Neural progenitor cell (in vitro differentiated cells): ENCODE measurements around the gene PCGF3. TPM values are rescaled to one million over a fixed set of nuclear protein-coding genes. Genes with fewer than 3 reads are reported as not detected.
A peak's percentile ranks its signal among the peaks of the same experiment; 100 is the strongest.

Experiments used
- DNase-seq: peaks from one replicate; pipeline ENCODE4 v3.0.0-alpha.2; 2016; ENCODE audit warnings: low spot score
- H2AFZ ChIP-seq: fragments of 200-600 bp; sonication (generic); replicated peaks from 2 replicates; pipeline ENCODE4 v1.6.1; 2016; ENCODE audit warnings: antibody characterized with exemption
- H3F3A ChIP-seq: fragments of 200-600 bp; sonication (generic); 2 replicates; pipeline ENCODE4 v1.6.1; 2016; ENCODE audit warnings: antibody characterized with exemption, low read depth
- H3K27ac ChIP-seq: fragments of 200-600 bp; sonication (generic); 2 replicates; pipeline ENCODE4 v1.5.1; 2016; ENCODE audit warnings: mild to moderate bottlenecking
- H3K27me3 ChIP-seq: fragments of 200-600 bp; sonication (generic); 2 replicates; pipeline ENCODE4 v1.6.1; 2016; ENCODE audit warnings: mild to moderate bottlenecking, moderate library complexity
- H3K36me3 ChIP-seq: fragments of 200-600 bp; sonication (generic); 2 replicates; pipeline ENCODE4 v1.5.1; 2016
- H3K4me1 ChIP-seq: fragments of 200-600 bp; sonication (generic); 2 replicates; pipeline ENCODE4 v1.6.1; 2016; ENCODE audit warnings: mixed run types
- H3K4me2 ChIP-seq: fragments of 200-600 bp; sonication (generic); 2 replicates; pipeline ENCODE4 v1.6.1; 2016
- H3K4me3 ChIP-seq: fragments of 200-600 bp; sonication (generic); 2 replicates; pipeline ENCODE4 v1.5.1; 2016
- H3K79me2 ChIP-seq: fragments of 200-600 bp; sonication (generic); 2 replicates; pipeline ENCODE4 v1.6.1; 2016; ENCODE audit warnings: low read depth
- H3K9ac ChIP-seq: fragments of 200-600 bp; sonication (generic); 2 replicates; pipeline ENCODE4 v1.6.1; 2016
- H3K9me3 ChIP-seq: fragments of 200-600 bp; sonication (generic); 2 replicates; pipeline ENCODE4 v1.5.1; 2016; ENCODE audit warnings: low read depth
- H4K20me1 ChIP-seq: fragments of 200-600 bp; sonication (generic); 2 replicates; pipeline ENCODE4 v1.6.1; 2016; ENCODE audit warnings: low read depth
- H3K27ac Mint-ChIP-seq: 3 replicates; pipeline ENCODE4 v1.8.0; 2021; ENCODE audit warnings: mixed read lengths
- H3K27me3 Mint-ChIP-seq: 2 replicates; pipeline ENCODE4 v1.8.0; 2022; ENCODE audit warnings: low read depth, mild to moderate bottlenecking, inconsistent platforms, moderate library complexity, mixed read lengths; ENCODE audit not compliant: insufficient read depth
- H3K36me3 Mint-ChIP-seq: 3 replicates; pipeline ENCODE4 v1.8.0; 2021; ENCODE audit warnings: mixed read lengths
- H3K4me1 Mint-ChIP-seq: 3 replicates; pipeline ENCODE4 v1.8.0; 2021; ENCODE audit warnings: mixed read lengths
- H3K4me3 Mint-ChIP-seq: 3 replicates; pipeline ENCODE4 v1.8.0; 2021; ENCODE audit warnings: mild to moderate bottlenecking, moderate library complexity, mixed read lengths
- H3K9me3 Mint-ChIP-seq: 3 replicates; pipeline ENCODE4 v1.8.0; 2020; ENCODE audit warnings: mixed read lengths
- EZH2 ChIP-seq: fragments of 200-600 bp; sonication (generic); IDR thresholded peaks from 2 replicates; pipeline ENCODE4 v1.6.1; 2017; ENCODE audit warnings: antibody characterized with exemption, mild to moderate bottlenecking, moderate library complexity
- EZH2phosphoT487 ChIP-seq: fragments of 200-600 bp; sonication (generic); IDR thresholded peaks from 2 replicates; pipeline ENCODE4 v1.6.1; 2017; ENCODE audit warnings: antibody characterized with exemption
- total RNA-seq: library from RNA; depleted of rRNA; stranded (reverse); fragments of >200 nt; gene quantifications from 2 replicates; pipeline ENCODE4 v1.2.3, GENCODE V29; 2015; ENCODE audit warnings: low replicate concordance
- TF ChIP-seq, protein P1 (sequence below): fragments of 200-600 bp; sonication (generic); IDR thresholded peaks from 2 replicates; pipeline ENCODE4 v1.5.1; 2017; ENCODE audit warnings: antibody characterized with exemption, mild to moderate bottlenecking

Gene PCGF3, protein sequence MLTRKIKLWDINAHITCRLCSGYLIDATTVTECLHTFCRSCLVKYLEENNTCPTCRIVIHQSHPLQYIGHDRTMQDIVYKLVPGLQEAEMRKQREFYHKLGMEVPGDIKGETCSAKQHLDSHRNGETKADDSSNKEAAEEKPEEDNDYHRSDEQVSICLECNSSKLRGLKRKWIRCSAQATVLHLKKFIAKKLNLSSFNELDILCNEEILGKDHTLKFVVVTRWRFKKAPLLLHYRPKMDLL
- 44.7 and 59.1 TPM in 2 replicates for total RNA-seq

DNA sequence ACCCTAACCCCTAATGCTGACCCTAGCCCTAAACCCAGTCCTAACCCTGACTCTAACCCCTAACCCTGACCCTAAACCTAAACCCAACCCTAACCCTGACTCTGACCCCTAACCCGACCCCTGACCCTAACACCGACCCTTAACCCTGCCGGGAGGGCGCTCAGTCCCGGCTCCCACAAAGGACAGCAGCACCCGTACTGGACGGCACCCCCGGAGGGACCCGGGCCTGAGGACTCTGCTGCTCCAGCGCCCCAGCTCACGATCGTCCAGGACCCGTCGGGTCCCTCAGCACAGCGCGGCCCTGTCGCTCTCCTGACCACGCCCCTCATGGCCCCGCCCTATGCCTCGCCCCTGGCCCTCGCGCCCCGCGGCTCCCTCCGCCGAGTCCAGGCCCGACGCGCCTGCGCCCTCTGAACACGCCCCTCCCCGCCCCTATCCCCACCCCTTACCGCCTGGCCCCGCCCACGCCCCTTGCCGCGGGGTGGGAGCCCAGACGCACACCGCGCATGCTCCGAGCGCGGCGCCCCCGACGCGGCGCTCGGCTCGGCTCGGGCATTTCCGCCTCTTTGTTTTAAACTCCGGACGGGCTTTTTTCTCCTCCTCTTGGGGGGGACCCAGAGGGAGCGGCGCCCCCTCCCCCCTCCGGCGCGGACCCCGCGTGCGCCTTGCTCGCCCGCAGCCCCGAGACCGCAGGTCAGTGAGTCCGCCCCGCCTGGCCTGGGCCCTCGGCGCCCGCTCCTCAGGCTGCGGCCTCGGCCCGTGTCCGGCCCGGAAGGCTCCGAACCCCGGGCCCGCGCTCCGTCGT lies at the start of gene PCGF3:
PCGF3 (plus strand) TSS at position 555 of the 805 bp plus-strand sequence. CDS start 27,849 bp downstream, outside the sequence.
- peaks cover 19% of the 10 kb centered on the region for H3K36me3 Mint-ChIP-seq
- Histone ChIP-seq H3K4me1 (peaks cover 9% of the 10 kb centered on the region), H3K4me2 (peak within 1 kb of the TSS; percentile 79), H3K79me2 (peaks cover 48% of the 10 kb centered on the region), H3K27me3 (peaks cover 15% of the 10 kb centered on the region), H2AFZ (peak within 1 kb of the TSS; percentile 83), H3K4me3 (peak within 1 kb of the TSS; percentile 89), H3K36me3 (no peaks in the 10 kb centered on the region), H3K27ac (peak within 1 kb of the TSS; percentile 54), H4K20me1 (peaks cover 38% of the 10 kb centered on the region), H3K9me3 (no peaks in the 10 kb centered on the region), H3K9ac (peak within 1 kb of the TSS; percentile 100), H3F3A (peaks cover 4% of the 10 kb centered on the region)
- peaks cover 18% of the 10 kb centered on the region for H3K9me3 Mint-ChIP-seq
- H3K4me1 Mint-ChIP-seq: peaks cover 7% of the 10 kb centered on the region
- no peak for TF ChIP-seq EZH2phosphoT487
- TF ChIP-seq EZH2: no peak
- TF ChIP-seq, protein P1, sequence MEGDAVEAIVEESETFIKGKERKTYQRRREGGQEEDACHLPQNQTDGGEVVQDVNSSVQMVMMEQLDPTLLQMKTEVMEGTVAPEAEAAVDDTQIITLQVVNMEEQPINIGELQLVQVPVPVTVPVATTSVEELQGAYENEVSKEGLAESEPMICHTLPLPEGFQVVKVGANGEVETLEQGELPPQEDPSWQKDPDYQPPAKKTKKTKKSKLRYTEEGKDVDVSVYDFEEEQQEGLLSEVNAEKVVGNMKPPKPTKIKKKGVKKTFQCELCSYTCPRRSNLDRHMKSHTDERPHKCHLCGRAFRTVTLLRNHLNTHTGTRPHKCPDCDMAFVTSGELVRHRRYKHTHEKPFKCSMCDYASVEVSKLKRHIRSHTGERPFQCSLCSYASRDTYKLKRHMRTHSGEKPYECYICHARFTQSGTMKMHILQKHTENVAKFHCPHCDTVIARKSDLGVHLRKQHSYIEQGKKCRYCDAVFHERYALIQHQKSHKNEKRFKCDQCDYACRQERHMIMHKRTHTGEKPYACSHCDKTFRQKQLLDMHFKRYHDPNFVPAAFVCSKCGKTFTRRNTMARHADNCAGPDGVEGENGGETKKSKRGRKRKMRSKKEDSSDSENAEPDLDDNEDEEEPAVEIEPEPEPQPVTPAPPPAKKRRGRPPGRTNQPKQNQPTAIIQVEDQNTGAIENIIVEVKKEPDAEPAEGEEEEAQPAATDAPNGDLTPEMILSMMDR: no peak
- peaks cover 10% of the 10 kb centered on the region for H3K27me3 Mint-ChIP-seq
- no peak within 1 kb of the TSS for H3K27ac Mint-ChIP-seq
- DNase-seq: peak; percentile 98
- H3K4me3 Mint-ChIP-seq: peak within 1 kb of the TSS; percentile 83

DNA sequence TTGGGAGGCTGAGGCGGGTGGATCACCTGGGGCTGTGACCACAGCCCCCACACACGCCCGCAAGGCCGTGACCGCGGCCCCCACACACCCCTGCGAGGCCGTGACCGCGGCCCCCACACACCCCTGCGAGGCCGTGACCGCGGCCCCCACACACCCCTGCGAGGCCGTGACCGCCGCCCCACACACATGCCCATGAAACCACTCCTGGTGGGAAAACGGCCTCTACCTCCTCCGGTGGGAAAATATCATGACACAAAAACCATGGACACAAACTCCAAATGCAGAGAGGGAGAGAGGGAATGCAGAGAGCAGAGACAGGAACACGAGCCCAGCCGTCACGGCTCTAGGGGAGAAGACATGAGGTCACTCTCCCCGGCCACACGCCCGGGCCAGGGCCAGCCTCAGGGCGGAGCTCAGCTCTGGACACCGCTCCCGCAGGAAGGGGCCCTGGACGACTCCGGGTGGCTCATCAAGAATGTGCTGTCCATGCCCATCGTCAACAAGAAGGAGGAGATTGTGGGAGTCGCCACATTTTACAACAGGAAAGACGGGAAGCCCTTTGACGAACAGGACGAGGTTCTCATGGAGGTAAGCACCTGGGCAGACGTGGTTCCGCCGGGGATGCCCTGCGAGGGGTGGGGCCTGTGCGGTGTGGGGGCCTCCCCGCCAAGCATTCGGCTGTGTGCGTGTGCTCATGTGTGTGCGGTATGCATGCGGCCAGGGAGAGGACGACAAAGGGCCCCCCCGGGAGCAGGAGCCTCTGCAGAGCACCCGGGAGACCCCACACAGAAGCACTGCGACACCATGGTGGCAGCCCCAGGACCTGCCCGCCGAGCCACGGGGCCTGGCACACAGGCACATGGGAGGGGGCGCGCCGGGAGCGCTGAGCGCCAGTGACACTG lies 48.9 kb upstream of the PCGF3 start:
- DNase-seq: peak; percentile 2
- Mint-ChIP-seq H3K36me3 (no peaks in the 10 kb centered on the region), H3K27me3 (peaks cover 12% of the 10 kb centered on the region), H3K4me1 (peaks cover 7% of the 10 kb centered on the region), H3K9me3 (peaks cover 2% of the 10 kb centered on the region), H3K4me3 (no peak overlapping the region), H3K27ac (no peak overlapping the region)
- peaks cover 5% of the 10 kb centered on the region for H3F3A ChIP-seq
- no peak overlapping the region for H3K4me2 ChIP-seq
- H3K79me2 ChIP-seq: no peaks in the 10 kb centered on the region
- H3K9me3 ChIP-seq: no peaks in the 10 kb centered on the region
- no peaks in the 10 kb centered on the region for H4K20me1 ChIP-seq
- no peak overlapping the region for H3K4me3 ChIP-seq
- no peak overlapping the region for H3K9ac ChIP-seq
- no peaks in the 10 kb centered on the region for H3K4me1 ChIP-seq
- no peaks in the 10 kb centered on the region for H3K27me3 ChIP-seq
- TF ChIP-seq, protein P1: no peak
- TF ChIP-seq EZH2 (no peak), EZH2phosphoT487 (no peak)
- H3K27ac ChIP-seq: no peak overlapping the region
- no peak overlapping the region for H2AFZ ChIP-seq
- no peaks in the 10 kb centered on the region for H3K36me3 ChIP-seq

DNA sequence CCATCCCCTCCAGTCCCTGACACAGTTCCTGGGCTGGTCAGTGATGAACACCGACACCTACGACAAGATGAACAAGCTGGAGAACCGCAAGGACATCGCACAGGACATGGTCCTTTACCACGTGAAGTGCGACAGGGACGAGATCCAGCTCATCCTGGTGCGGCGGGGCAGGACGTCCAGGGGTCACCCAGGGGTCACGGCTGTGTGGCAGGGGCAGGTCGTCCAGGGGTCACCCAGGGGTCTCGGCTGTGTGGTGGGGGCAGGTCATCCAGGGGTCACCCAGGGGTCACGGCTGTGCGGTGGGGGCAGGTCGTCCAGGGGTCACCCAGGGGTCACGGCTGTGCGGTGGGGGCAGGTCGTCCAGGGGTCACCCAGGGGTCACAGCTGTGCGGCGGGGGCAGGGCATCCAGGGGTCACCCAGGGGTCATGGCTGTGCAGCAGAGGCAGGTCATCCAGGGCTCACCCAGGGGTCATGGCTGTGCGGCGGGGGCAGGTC lies 48.2 kb upstream of the PCGF3 start:
- Histone ChIP-seq H2AFZ (no peak overlapping the region), H3K4me2 (no peak overlapping the region), H3K9me3 (no peaks in the 10 kb centered on the region), H3F3A (peaks cover 5% of the 10 kb centered on the region), H3K27me3 (no peaks in the 10 kb centered on the region), H3K79me2 (no peaks in the 10 kb centered on the region), H3K4me3 (no peak overlapping the region), H3K27ac (no peak overlapping the region), H4K20me1 (no peaks in the 10 kb centered on the region), H3K9ac (no peak overlapping the region), H3K36me3 (no peaks in the 10 kb centered on the region), H3K4me1 (no peaks in the 10 kb centered on the region)
- Mint-ChIP-seq H3K4me1 (peaks cover 7% of the 10 kb centered on the region), H3K36me3 (no peaks in the 10 kb centered on the region), H3K27ac (no peak overlapping the region), H3K27me3 (peaks cover 14% of the 10 kb centered on the region), H3K4me3 (no peak overlapping the region), H3K9me3 (peaks cover 2% of the 10 kb centered on the region)
- TF ChIP-seq, protein P1: no peak
- no peak for TF ChIP-seq EZH2
- TF ChIP-seq EZH2phosphoT487: no peak
- peak; percentile 2 for DNase-seq
